ENCODE data around the gene PTPRU.
A peak's percentile ranks its signal among the peaks of the same experiment; 100 is the strongest.
"Not testable (repeated sequence)": the region's sequence is repeated elsewhere in the genome, so short reads cannot be mapped to it uniquely, and the experiment has no call there.

The PTPRU gene

GRCh38 chr1:29221296-29221695 lies 15.0 kb upstream of the PTPRU start:
- no peak for DNase-seq (ENCODE audit: extremely low read depth in 1 of 2, low read depth in 1 of 2)

DNA sequence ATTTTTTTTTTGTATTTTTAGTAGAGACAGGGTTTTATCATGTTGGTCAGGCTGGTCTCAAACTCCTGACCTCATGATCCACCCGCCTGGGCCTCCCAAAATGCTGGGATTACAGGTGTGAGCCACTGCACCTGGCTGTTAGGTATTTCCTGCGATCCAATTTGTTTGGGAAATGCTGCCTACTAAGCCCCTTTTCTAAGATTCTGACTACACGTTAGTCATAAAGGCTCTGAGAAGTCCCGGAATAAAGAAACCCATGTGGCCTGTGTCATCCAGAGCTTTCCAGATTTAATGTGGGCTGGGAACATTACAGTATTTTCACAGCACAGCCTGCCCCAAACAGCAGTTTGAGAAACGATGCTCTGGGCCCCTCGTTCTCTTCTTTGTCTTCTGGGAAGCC lies 14.1 kb upstream of the PTPRU start:
- not testable (repeated sequence) for DNase-seq (ENCODE audit: extremely low read depth in 1 of 2, low read depth in 1 of 2)

DNA sequence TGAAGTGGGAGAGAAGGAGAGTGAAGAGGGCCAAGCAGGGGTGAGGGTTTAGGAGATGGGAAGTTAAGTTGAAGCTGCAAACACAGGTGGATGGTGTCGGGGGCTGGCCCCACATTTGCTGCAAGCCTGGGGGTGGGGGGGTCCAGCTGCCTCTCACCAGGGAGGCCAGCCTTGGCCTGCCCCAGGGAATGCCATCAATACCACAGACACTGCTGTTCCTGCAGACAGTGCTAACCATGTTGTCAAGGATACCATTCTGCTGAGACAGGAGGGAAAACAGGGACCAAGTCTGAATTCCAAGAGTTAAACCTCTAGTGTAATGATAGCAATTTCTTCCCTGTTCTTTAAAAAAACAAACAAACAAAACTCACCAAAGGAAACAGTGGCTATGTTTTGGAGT lies 13.6 kb upstream of the PTPRU start:
- DNase-seq (ENCODE audit: extremely low read depth in 1 of 2, low read depth in 1 of 2), result no peak

DNA sequence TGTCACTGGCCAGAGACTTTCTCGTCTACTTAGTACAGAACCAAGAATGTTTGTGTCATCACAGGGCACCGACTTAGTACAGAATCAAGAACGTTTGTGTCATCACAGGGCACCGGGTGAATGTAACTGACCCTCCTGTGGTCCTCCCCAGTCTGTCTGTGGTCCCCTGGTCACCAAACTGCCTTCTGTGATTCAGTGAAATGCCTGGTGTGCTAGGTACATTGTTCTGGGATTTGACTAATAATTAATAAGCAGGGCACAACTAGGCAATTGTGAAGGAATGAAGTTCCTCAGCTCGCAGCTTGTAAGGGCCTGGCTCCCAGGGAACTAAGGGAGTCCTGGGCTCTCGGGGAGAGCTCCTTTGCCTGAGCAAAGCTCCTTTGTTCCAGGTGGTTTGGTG lies 12.8 kb upstream of the PTPRU start:
- no peak for DNase-seq (ENCODE audit: extremely low read depth in 1 of 2, low read depth in 1 of 2)

DNA sequence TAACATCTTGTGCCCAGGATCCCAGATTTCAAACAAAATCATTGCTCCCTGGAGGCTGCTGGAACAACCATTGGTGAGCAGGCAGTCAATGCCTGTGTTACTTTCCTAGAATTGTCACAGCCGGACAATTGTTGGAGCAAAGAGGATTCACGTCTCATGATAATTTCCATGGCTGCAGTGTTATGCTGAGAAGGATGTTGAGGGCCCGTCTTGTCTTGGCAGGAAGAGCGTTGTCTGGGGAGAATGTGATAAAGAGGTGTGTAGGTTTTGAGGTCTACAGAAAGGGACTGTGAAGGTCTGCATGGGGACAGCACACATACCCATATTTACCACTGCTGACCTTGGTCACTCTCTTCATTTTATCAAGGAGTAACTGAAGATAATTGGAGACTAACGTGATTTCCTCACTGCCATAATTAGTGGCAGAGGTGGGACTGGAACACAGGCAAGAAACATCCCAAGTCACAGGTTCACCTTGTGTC lies 11.9 kb upstream of the PTPRU start:
- DNase-seq (ENCODE audit: extremely low read depth in 1 of 2, low read depth in 1 of 2), result no peak

DNA sequence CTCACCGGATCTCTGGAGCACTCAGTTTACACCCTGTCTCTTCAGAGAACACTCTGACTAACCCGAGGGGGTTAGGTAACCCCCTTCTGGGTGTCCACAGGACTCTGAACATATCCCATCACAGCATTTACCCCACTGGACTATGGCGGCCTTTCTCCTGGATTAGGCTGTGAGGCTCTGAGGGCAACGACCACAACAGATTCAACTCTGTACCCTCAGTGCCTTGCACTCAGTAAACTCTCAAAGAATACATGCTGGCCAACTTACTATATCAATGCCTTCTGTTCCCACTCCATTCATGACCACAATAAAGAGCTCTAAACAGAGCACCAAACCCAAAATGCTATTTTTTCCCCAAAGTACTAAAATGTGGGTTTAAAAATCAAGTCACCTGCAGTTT lies 11.0 kb upstream of the PTPRU start:
- DNase-seq (ENCODE audit: extremely low read depth in 1 of 2, low read depth in 1 of 2), result no peak

GRCh38 chr1:29227511-29227910 lies 8.8 kb upstream of the PTPRU start:
- DNase-seq (ENCODE audit: extremely low read depth in 1 of 2, low read depth in 1 of 2), result no peak

DNA sequence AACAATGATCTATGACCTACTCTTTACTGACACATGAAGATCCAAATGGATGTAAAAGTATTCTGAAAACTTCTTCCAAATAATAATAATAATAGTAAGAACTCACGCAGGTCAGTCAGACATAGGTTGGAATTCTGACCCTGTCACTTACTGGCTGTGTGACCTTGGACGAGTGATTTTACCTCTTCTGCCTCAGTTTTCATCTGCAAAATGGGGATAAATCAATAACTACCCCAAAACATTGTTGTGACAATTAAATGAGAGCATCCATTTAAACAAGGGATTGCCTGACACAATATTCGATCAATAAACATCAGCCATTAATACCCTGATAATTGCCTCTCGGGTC lies 6.1 kb upstream of the PTPRU start:
- no peak for DNase-seq (ENCODE audit: extremely low read depth in 1 of 2, low read depth in 1 of 2)

DNA sequence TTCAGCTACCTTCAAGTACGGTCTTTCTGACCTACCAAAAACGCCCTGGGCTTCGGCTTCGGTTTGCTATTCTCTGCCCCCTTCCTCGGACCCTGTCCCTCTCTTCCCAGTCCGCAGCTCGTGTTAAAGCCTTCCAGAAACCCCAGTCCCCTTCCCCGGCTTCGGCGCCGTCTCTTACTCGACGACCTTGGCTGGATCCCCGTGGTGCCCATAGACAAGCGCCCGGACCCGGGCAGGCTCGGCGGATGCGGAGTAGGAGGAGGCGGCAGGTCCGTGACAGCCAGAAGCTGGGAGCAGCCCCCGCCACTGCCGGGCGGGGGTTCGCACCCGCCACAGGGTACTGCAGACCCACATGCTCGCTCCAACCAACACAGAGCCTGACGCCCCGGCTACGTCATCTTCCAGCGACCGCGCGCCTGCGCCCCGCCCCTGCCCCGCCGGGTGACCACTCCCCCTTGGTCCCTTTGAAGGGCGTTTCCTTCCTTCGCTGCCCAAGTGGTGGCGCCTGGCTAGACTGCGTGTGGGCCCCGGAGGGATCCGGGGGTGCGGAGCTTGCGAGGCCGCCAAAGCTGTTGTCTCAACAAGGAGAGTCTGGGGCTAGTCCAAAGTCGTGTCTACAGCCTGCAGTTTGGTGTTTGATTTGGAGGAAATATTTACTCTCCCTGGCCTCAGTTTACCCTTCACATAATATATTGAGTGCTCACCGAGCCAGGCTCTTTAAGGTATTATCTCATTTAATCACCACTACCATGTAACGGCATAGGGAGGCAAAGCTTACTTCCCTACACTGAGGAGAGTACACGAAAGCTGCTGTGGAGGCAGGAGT lies 5.6 kb upstream of the PTPRU start, which contains the start of gene MECR:
TSS of gene MECR (minus strand) at position 382 of the 826 bp plus-strand sequence. CDS start at position 354, 28 bp downstream.
- peak; percentile 87 to 93 for DNase-seq (ENCODE audit: extremely low read depth in 1 of 2, low read depth in 1 of 2)

- DNase-seq (ENCODE audit: extremely low read depth in 1 of 2, low read depth in 1 of 2), result no peak
Measured at GRCh38 chr1:29232387-29232786, 3.9 kb upstream of the PTPRU start.

GRCh38 chr1:29233693-29234092 lies 2.6 kb upstream of the PTPRU start:
- DNase-seq (ENCODE audit: extremely low read depth in 1 of 2, low read depth in 1 of 2), result no peak

GRCh38 chr1:29234471-29234870 lies 1.9 kb upstream of the PTPRU start:
- no peak for DNase-seq (ENCODE audit: extremely low read depth in 1 of 2, low read depth in 1 of 2)

GRCh38 chr1:29234881-29235280 lies 1.4 kb upstream of the PTPRU start:
- DNase-seq (ENCODE audit: extremely low read depth in 1 of 2, low read depth in 1 of 2), result not testable (repeated sequence)

DNA sequence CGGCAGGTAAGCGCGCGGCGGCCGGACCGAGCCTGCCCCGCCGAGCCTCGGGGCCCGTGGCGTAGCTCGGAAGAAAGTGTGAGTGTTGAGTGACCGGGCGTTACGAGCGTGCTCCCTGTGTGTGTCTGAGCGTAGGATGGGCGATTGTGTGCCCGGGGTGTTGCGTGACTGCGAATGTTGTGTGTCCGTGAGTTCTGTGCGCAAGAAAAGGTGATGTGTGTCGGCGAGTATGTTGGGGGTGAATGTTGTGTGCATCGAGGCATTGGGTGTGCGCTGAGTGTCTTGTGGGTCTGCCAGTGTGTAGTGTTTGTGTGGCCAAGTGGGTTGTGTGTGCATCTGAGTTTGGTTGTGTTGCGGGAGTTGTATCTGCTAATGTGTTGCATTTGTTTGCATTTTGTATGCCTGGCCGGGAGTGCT lies 398 bp downstream of the PTPRU start:
- no peak for DNase-seq (ENCODE audit: extremely low read depth in 1 of 2, low read depth in 1 of 2)

GRCh38 chr1:29237129-29237821 lies 953 bp downstream of the PTPRU start:
- DNase-seq (ENCODE audit: extremely low read depth in 1 of 2, low read depth in 1 of 2), result no peak

DNA sequence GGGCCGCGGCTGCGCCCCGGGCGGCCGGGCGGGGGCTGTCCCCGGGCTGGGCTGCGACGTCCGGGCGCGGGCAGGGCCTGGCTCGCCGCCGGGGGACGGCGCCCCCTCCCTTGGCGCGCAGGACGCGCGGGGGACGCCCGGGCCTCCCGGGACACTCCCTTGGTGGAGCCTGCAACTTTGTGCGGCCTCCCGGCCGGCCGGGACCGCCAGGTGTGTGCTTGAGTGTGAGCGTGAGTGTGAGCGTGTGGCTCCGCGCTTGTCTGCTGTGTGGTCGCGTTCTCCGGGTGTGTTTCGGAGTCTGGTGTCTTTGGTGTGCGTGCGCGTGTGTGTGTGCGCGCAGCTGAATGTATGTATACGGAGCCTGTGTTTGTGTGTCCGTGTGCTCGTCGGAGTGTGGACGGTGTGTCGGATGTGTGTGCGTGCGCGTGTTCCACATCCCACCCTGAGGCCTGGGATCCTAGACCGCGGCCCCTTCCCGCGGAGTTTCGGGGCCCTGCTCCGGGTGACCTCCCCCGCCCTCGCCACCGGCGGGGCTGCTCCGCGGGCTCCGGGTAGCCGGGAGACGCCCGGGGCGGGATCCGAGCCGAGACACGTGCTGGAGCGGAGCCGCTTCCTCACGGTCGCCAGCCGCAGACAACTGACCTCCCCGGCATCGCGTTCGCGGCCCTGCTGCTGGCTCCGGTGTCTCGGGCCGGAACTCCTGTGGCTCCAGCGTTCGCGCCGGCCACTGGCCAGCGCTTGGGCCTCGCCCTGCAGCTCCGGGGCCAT lies 1.7 kb downstream of the PTPRU start:
- DNase-seq (ENCODE audit: extremely low read depth in 1 of 2, low read depth in 1 of 2), result no peak

- no peak for DNase-seq (ENCODE audit: extremely low read depth in 1 of 2, low read depth in 1 of 2)
Measured at GRCh38 chr1:29238620-29239002, 2.3 kb downstream of the PTPRU start.

GRCh38 chr1:29239142-29239541 lies 2.8 kb downstream of the PTPRU start:
- DNase-seq (ENCODE audit: extremely low read depth in 1 of 2, low read depth in 1 of 2), result no peak

DNA sequence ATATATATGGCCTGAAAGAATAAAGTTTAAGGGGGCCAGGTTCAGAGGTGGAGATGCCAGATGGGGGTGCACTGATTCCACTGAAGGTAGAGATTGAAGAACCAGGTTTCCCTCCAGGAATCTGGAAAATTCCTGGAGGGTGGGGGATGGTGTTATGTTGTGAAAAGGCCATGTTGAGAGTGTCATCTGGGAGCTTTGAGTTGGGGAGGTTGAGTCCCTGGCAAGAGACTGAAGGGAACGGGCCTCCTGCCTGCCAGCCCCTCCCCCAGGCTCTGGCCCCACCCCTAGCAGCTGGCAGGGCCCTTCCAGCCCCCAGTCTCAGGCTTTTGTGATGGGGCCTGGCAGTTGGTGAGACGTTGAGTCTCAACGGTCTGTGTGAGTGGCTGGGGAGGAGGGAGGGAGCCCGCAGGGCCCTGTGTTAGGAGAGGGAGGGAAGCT lies 4.1 kb downstream of the PTPRU start:
- no peak for DNase-seq (ENCODE audit: extremely low read depth in 1 of 2, low read depth in 1 of 2)

DNA sequence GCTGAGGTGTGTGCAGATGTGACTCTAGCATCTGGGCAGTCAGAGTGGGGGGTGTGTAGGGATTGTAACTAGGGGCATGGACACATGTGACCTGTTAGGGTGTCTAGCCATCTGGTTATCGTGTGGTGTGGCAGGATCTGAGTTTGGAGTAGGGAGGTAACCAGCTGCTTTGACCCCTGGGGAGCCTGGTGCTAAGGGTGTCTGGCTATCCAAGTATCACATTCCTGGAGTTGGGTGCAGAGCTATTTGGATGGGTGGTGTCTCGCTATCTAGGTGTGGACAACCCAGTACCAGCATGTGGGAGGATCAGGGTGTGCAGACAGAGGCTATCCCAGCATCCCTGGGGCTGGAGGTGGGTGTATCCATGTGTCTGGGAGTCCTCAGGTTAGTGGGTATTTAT lies 4.7 kb downstream of the PTPRU start:
- no peak for DNase-seq (ENCODE audit: extremely low read depth in 1 of 2, low read depth in 1 of 2)
